RWPE1 (cell line): ENCODE measurements around the gene GPC6.

Experiments
- CTCF ChIA-PET: fragments of 350-600 bp; sonication (Branson Sonifier 250); formaldehyde crosslinking; extraction: SDS; loops from one replicate; lab custom pipeline; 2021; lab: Yijun Ruan, JAX
- POLR2A ChIA-PET: fragments of 400-600 bp; formaldehyde crosslinking; extraction: SDS; loops from one replicate; lab custom pipeline; 2020; ENCODE audit warnings: antibody characterized with exemption; ENCODE audit not compliant: low non-redundant PET; lab: Yijun Ruan, JAX
- DNase-seq: peaks from one replicate; pipeline ENCODE4 v3.0.0; 2012; ENCODE audit warnings: low spot score
- H3K27ac ChIP-seq: fragments of 450-650 bp; 2 replicates; pipeline ENCODE4 v1.5.1; 2017
- TF ChIP-seq, protein P1 (sequence below): fragments of 450-650 bp; conservative IDR thresholded peaks from 2 replicates; pipeline ENCODE4 v1.5.1; 2017; ENCODE audit warnings: low read depth, mild to moderate bottlenecking

Gene GPC6

DNA sequence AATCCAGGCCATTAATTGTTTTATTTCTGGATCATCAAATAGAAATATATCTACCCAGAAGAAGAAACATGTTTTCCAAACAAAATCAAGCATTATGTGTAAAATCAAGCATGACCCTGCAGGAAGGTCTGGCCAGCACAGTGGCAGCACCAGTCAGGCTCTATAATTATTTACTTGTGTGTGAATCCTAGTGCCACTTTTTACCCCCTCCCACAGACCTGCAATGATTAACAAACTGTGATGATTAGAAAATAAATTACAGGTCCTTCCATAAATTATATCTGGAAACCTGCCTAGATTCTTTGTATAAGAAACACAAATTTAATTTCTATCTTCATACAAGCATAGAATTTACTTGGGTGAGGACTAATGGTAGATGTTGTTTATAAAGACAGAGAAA lies 186.1 kb downstream of the GPC6 start:
- H3K27ac ChIP-seq = no peak overlapping the region
- DNase-seq = no peak
- TF ChIP-seq, protein P1, sequence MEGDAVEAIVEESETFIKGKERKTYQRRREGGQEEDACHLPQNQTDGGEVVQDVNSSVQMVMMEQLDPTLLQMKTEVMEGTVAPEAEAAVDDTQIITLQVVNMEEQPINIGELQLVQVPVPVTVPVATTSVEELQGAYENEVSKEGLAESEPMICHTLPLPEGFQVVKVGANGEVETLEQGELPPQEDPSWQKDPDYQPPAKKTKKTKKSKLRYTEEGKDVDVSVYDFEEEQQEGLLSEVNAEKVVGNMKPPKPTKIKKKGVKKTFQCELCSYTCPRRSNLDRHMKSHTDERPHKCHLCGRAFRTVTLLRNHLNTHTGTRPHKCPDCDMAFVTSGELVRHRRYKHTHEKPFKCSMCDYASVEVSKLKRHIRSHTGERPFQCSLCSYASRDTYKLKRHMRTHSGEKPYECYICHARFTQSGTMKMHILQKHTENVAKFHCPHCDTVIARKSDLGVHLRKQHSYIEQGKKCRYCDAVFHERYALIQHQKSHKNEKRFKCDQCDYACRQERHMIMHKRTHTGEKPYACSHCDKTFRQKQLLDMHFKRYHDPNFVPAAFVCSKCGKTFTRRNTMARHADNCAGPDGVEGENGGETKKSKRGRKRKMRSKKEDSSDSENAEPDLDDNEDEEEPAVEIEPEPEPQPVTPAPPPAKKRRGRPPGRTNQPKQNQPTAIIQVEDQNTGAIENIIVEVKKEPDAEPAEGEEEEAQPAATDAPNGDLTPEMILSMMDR = no peak
- CTCF ChIA-PET = no interaction called here
- POLR2A ChIA-PET = no interaction called here

DNA sequence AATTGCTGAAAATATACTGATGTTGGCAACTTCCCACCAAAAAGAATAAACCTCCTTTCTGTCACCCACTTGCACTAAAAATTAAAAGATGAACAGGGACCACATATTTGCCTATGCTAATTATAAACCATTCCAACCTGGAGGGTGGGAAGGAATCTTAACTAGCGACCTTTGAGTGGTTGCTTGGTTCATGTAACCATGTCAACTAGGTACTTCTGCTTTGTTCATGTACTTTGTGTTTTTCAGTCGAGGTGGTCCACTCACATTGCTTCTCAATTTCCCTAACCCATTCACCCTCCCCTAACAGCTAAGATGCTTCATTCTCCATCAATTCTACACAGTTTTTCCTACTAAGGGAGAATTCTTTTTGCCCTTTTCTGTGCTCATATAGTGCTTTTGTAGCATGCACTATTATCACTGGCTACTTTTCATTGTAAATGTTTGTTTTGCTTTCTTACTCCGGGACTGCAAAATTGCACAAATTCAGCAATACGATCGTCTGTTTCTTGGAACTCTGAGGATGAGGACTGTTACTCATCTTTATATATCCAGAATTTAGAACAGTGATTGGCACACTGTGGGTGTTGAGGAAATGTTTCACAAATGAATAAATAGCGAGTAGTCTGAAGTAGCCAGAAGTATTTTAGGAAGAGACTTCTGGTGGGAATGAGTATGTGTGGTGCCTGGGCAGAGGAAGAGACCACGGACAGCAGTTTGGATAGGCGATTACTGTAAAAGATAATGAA lies 187.5 kb downstream of the GPC6 start:
- TF ChIP-seq, protein P1 = no peak
- CTCF ChIA-PET = no interaction called here
- DNase-seq = no peak
- POLR2A ChIA-PET = no interaction called here
- H3K27ac ChIP-seq = no peak overlapping the region

DNA sequence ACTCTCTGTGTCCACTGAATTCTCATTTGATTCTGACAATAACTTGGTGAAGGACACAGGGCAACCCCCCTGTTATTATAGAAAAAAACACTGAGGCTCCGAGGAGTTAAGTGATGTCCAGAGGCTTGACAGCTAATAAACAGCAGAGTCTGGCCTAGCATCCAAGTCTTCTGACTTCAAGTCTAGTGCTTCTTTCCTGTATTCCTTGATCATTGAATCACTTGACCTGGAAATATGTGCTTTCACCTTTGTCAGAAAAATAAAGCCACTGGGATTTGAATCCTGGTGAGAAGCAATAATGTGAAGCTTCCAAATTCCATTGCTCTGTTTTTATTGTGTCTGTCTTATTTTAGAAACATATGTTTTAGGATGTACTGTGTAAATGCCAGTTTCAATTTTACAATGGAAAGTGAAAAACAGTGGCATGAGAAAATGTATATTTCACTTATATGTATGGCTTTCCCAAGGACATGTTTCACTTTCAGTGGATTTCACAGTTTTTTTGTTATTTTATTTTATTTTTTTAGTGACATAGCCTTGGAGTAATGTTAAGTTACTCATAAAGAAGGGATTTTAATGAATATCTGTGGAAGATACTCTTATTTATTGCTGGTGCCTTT lies 190.2 kb downstream of the GPC6 start:
- CTCF ChIA-PET = no interaction called here
- POLR2A ChIA-PET = no interaction called here
- TF ChIP-seq, protein P1 = no peak
- no peak for DNase-seq
- no peak overlapping the region for H3K27ac ChIP-seq

DNA sequence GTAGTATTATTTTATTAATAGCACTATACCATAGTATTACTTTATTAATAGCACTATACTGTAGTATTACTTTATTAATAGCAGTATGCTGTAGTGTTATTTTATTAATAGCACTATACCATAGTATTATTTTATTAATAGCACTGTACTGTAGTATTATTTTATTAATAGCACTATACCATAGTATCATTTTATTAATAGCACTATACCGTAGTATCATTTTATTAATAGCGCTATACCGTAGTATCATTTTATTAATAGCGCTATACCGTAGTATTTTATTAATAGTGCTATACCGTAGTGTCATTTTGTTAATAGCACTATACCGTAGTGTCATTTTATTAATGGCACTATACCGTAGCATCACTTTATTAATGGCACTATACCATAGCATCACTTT lies 191.8 kb downstream of the GPC6 start:
- CTCF ChIA-PET = no interaction called here
- no peak overlapping the region for H3K27ac ChIP-seq
- DNase-seq = no peak
- TF ChIP-seq, protein P1 = no peak
- POLR2A ChIA-PET = no interaction called here

DNA sequence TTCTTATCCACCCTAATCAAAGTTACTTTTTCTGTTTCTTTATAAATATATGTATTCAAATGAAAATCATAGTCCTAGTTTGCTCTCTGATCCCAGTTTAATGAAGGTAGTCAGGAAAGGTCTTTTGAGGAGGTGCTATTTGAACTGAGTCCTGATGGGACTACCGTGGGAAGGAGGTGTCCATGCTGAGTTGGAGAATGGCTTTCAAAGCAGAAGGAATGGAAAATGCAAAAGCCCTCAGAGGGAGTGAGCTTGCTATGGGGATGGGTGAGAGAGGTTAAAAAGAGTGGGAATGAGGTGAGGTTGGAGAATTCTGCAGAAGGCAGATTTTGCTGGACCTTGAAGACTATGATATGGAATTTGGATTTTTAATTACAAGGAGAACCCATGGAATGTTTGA lies 193.6 kb downstream of the GPC6 start:
- TF ChIP-seq, protein P1 = no peak
- CTCF ChIA-PET = no interaction called here
- DNase-seq = no peak
- POLR2A ChIA-PET = no interaction called here
- H3K27ac ChIP-seq = no peak overlapping the region

DNA sequence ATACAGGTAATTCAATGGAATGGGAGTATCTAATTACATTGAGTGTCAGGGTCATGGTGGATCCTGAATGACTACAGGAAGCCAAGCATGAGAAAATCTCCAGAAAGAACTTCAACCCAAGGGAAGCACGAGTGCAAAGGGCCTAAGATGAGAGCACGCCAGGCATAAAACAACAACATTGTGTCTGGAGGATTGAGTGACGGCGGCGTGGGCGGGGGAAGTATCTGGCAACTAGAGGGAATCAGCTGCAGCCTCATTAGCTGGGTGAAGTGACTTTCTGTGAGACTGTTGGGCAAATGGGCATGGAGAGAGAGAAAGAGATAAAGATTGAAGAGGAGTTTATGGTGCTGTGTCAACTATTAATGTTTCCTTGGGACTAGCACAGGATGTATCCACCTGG lies 194.3 kb downstream of the GPC6 start:
- TF ChIP-seq, protein P1 = no peak
- CTCF ChIA-PET = no interaction called here
- POLR2A ChIA-PET = no interaction called here

More for the DNA sequence above, 194.3 kb downstream of the GPC6 start:
- no peak for DNase-seq
- H3K27ac ChIP-seq = no peak overlapping the region
